Body of pancreas (tissue), 4 donors: ENCODE measurements around the gene ZMYND11. TPM values are rescaled to one million over a fixed set of nuclear protein-coding genes. Genes with fewer than 3 reads are reported as not detected.

Source experiments
- ATAC-seq: fragments of 150-250 bp; one replicate; pipeline ENCODE4 v1.9.1; 2016
- DNase-seq, 4 donors: peaks; one replicate each; pipeline ENCODE4 v3.0.0-alpha.2; 2019
- H3K27ac ChIP-seq, 4 donors: fragments of 200-600 bp; sonication (generic); 1 replicate in 3 of 4; 2 replicates in 1 of 4; pipeline versions ENCODE4 v1.5.1 to v1.6.1; 2016 to 2019; ENCODE audit warnings: mild to moderate bottlenecking in 1 of 4, mixed read lengths in 1 of 4, moderate library complexity in 1 of 4
- H3K27me3 ChIP-seq, 2 donors: fragments of 200-600 bp; sonication (generic); one replicate each; pipeline ENCODE4 v1.6.0; 2016; ENCODE audit warnings: mild to moderate bottlenecking in 1 of 2
- H3K36me3 ChIP-seq, 2 donors: fragments of 200-600 bp; sonication (generic); replicated peaks in 1 of 2; 2 replicates each; pipeline ENCODE4 v1.5.1; 2016; ENCODE audit warnings: low read depth in 2 of 2; ENCODE audit not compliant: insufficient read depth in 1 of 2
- H3K4me1 ChIP-seq: fragments of 200-600 bp; sonication (generic); one replicate; pipeline ENCODE4 v1.6.0; 2016
- H3K4me3 ChIP-seq, 2 donors: fragments of 200-600 bp; sonication (generic); 1 replicate in 1 of 2; 2 replicates in 1 of 2; pipeline ENCODE4 v1.5.1; 2016 to 2019
- H3K9me3 ChIP-seq, 3 donors: fragments of 200-600 bp; sonication (generic); 1 replicate in 2 of 3; 2 replicates in 1 of 3; pipeline ENCODE4 v1.5.1; 2016
- POLR2A ChIP-seq, 3 donors: fragments of 450-650 bp; IDR thresholded peaks; one replicate each; pipeline ENCODE4 v1.6.1; 2016; ENCODE audit warnings: antibody characterized with exemption in 3 of 3, mild to moderate bottlenecking in 2 of 3
- WGBS, 2 donors: methylation state at CpG; one replicate each; pipeline ENCODE4 v1.1.5; 2017; 5-methylcytosine and 5-hydroxymethylcytosine counted together
- intact Hi-C: fragments of 100-400 bp; cut with DNase I; formaldehyde crosslinking; loops from one replicate; pipeline ENCODE4 v1.15.1; 2023
- total RNA-seq, 2 donors: library from RNA; depleted of rRNA; stranded (reverse); fragments of >200 nt; gene quantifications; one replicate each; pipeline ENCODE4 v1.1.0, GENCODE V29; 2016
- TF ChIP-seq, protein P1 (sequence below), 7 experiments: fragments of 450-650 bp in 4 of 7; fragments of 200-600 bp in 3 of 7; sonication (generic) in 3 of 7; IDR thresholded peaks; one replicate each; pipeline ENCODE4 v1.5.1; 2016 to 2019; ENCODE audit warnings: antibody characterized with exemption in 7 of 7

The ZMYND11 gene
- total RNA-seq, 2 donors from 2014 or later, result 37.6 to 43.8 TPM

DNA sequence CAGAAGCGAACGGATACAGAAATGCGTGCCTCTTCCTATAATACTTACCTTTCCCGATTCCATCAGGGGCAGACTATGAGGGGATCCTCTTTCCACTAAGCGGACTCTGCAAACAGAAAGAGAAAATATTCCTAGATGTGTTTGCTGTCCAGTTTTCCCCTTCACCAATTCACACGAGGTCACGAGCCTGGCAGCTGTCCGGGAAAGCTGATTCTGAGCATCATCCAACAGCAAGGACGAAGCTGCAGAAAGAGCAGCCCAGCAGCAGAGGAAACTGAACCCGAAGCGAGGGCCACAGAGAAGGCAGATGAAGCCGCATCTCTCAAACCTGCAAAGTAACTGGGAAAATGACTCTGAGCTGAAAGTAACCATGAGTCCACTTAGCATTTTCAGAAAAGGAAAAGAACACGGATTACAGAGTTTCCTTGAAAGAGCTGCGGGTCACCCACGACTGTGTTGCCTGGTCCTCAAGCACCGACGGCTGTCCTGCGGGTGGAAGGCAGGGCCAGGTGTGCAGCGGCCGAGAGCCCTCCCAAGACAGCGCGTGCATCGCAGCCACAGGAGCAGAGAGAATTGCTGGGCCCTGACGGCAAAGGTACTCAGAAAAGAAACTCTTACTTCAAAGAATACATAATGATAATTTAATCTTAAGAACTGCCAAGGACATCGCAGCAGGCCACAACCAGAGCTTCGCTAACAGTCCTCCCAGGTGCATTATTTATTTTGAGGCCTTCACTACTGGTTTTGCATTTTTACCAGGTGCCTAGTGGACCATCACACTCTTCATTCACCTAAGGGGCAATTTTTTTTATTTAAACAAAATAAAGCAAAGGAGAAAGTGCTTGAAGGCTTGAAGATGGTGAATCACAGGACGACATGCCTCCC is 153.3 kb downstream of the ZMYND11 start:
- H3K4me3 ChIP-seq, result no peak overlapping the region
- DNase-seq (no peak), ATAC-seq (no peak)
- no peaks in the 10 kb centered on the region for H3K36me3 ChIP-seq
- no peaks in the 10 kb centered on the region for H3K27me3 ChIP-seq
- TF ChIP-seq, protein P1, sequence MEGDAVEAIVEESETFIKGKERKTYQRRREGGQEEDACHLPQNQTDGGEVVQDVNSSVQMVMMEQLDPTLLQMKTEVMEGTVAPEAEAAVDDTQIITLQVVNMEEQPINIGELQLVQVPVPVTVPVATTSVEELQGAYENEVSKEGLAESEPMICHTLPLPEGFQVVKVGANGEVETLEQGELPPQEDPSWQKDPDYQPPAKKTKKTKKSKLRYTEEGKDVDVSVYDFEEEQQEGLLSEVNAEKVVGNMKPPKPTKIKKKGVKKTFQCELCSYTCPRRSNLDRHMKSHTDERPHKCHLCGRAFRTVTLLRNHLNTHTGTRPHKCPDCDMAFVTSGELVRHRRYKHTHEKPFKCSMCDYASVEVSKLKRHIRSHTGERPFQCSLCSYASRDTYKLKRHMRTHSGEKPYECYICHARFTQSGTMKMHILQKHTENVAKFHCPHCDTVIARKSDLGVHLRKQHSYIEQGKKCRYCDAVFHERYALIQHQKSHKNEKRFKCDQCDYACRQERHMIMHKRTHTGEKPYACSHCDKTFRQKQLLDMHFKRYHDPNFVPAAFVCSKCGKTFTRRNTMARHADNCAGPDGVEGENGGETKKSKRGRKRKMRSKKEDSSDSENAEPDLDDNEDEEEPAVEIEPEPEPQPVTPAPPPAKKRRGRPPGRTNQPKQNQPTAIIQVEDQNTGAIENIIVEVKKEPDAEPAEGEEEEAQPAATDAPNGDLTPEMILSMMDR (IDR thresholded peaks at IDR 0.05), result no peak
- no peak for TF ChIP-seq POLR2A (IDR thresholded peaks at IDR 0.05)
- H3K27ac ChIP-seq, result no peak overlapping the region
- intact Hi-C loops, result no loop called here
- 90 to 95% methylated on average over 27 of the region's 27 CpGs for WGBS, 2 donors
- no peaks in the 10 kb centered on the region for H3K9me3 ChIP-seq
- H3K4me1 ChIP-seq, result no peaks in the 10 kb centered on the region

- WGBS, 2 donors, result 93 to 98% methylated on average over 5 to 9 of the region's 9 CpGs
- H3K9me3 ChIP-seq, result no peaks in the 10 kb centered on the region
- no peaks in the 10 kb centered on the region for H3K27me3 ChIP-seq
- no peak for DNase-seq
- H3K36me3 ChIP-seq, result no peaks in the 10 kb centered on the region
- H3K4me3 ChIP-seq, result no peak overlapping the region
- no peak overlapping the region for H3K27ac ChIP-seq
- H3K4me1 ChIP-seq, result no peaks in the 10 kb centered on the region
- TF ChIP-seq POLR2A (IDR thresholded peaks at IDR 0.05), result no peak
- TF ChIP-seq, protein P1 (IDR thresholded peaks at IDR 0.05), result no peak
- ATAC-seq, result no peak
- intact Hi-C loops, result no loop called here
These were observed 154.3 kb downstream of the ZMYND11 start for GRCh38 chr10:289581-289980.

- Histone ChIP-seq H3K4me1 (no peaks in the 10 kb centered on the region), H3K27ac (no peak overlapping the region), H3K9me3 (no peaks in the 10 kb centered on the region), H3K36me3 (no peaks in the 10 kb centered on the region), H3K27me3 (no peaks in the 10 kb centered on the region), H3K4me3 (no peak overlapping the region)
- ATAC-seq (no peak), DNase-seq (no peak)
- 94 to 95% methylated on average over 17 of the region's 17 CpGs for WGBS, 2 donors
- TF ChIP-seq, protein P1 (IDR thresholded peaks at IDR 0.05), result no peak
- no peak for TF ChIP-seq POLR2A (IDR thresholded peaks at IDR 0.05)
- intact Hi-C loops, result no loop called here
These were observed 154.9 kb downstream of the ZMYND11 start for GRCh38 chr10:290026-290725.

DNA sequence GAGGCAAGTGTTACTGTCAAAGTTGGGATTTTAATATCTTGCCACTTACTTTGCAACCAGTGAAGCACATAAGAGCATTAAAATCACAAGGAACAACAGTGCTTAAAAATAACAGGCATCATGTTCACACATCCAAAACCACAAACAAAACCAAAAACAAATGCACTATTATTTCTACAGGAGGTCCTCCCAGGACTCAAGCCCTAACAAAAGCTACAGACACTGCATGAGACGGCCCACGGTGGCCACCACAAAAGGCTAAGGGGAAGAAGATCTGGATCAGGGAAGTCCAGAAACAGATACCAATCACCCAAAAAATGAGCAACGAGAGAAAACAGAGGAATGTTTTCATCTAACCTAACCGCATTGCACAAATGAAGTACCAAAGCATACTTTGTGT is 158.4 kb downstream of the ZMYND11 start:
- no peak overlapping the region for H3K27ac ChIP-seq
- ATAC-seq, result no peak
- no peaks in the 10 kb centered on the region for H3K9me3 ChIP-seq
- TF ChIP-seq, protein P1 (IDR thresholded peaks at IDR 0.05), result no peak
- no peak for TF ChIP-seq POLR2A (IDR thresholded peaks at IDR 0.05)
- no peak for DNase-seq
- WGBS, 2 donors, result 86 to 89% methylated on average over 4 of the region's 4 CpGs
- intact Hi-C loops, result no loop called here
- H3K36me3 ChIP-seq, result no peaks in the 10 kb centered on the region
- no peaks in the 10 kb centered on the region for H3K27me3 ChIP-seq
- H3K4me1 ChIP-seq, result no peaks in the 10 kb centered on the region
- no peak overlapping the region for H3K4me3 ChIP-seq
